OCI-LY3 (cell line): ENCODE results near the gene REPS2.

Source experiments
- CTCF ChIP-seq: fragments of 200-600, 300-600 bp; sonication (generic); IDR thresholded peaks from 2 replicates; pipeline ENCODE4 v1.5.1; 2014; ENCODE audit warnings: antibody characterized with exemption, low read length, low read depth
- EZH2phosphoT487 ChIP-seq: fragments of 200-600 bp; shearing (Covaris generic); IDR thresholded peaks from 2 replicates; pipeline ENCODE4 v1.6.1; 2018; ENCODE audit warnings: antibody characterized with exemption, mixed run types, low read depth

- TF ChIP-seq CTCF (no peak), EZH2phosphoT487 (no peak)
Measured at GRCh38 chrX:16989750-16990149, 43.3 kb downstream of the REPS2 start.
